ENCODE data around the gene SLMAP.

Gene SLMAP

GRCh38 chr3:57943525-57944495 is 187.7 kb downstream of the SLMAP start:
- DNase-seq (ENCODE audit: low spot score) = no peak

DNA sequence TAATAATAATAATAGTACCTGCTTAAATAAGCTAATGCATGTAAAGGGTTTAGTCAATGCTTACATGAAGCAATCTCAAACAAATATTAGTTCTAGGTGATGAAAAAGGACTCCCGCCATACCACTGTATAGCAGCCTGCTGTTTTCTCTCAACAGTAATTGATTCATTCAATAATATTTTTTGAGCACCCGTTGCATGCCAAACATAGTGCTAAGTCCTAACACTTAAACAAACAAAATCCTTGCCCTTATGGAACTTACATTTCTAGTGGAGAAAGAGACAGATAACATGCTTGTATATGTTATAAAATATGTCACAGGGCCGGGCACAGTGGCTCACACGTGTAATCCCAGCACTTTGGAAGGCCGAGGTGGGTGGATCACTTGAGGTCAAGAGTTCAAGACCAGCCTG is 190.9 kb downstream of the SLMAP start:
- DNase-seq (ENCODE audit: low spot score) = no peak

- no peak for DNase-seq (ENCODE audit: low spot score)
These were observed 192.1 kb downstream of the SLMAP start for GRCh38 chr3:57948080-57948671.

GRCh38 chr3:57948781-57949242 is 192.7 kb downstream of the SLMAP start:
- DNase-seq (ENCODE audit: low spot score) = no peak

DNA sequence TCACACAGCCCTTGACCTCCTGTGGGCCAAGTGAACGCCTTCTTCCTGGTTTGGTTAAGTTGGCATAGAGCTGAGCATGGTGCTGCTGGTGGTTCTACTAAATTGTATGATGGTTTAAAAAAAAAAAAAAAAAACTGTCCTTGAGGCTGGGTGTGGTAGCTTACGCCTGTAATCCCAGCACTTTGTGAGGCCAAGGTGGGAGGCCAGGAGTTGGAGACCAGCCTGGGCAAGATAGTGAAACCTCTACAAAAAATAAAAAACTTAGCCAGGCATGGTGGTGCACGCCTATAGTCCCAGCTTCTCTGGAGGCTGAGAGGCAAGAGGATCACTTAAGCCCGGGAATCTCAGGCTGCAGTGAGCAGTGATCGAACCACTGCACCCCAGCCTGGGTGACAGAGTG is 193.2 kb downstream of the SLMAP start:
- DNase-seq (ENCODE audit: low spot score) = no peak

DNA sequence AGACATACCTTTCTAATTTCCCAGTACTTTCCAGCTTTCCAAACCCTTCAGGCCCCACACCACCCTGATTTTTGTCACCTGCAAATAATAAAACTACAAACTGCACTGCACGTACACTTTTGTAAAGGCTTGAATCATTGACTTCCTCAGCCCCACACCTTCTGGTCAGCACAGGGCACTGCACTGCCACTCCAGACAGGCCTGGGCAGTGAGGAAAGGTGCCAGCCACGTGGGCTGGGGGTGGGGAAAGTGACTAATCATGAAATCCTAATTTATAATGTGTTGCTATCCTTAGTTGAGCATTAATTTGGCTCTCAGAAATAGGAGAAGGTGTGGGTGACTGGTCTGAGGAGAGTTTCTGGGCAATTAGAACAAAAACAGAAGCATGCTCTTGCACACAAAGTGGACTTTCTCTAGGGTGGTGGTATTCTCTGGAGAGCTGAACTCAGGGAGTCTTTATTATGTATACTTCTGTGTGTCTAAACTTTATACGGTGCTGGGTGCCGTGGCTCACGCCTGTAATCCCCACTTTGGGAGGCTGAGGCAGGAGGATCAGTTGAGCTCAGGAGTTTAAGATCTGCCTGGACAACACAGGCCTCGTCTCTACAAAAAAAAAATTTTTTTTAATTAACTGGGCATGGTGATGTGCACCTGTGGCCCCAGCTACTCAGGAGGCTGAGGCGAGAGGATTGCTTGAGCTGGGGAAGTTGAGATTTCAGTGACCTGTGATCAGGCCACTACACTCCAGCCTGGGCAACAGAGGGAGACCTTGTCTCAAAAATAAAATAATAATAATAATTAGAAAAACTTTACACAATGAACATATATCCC is 193.9 kb downstream of the SLMAP start:
- peak; percentile 64 for DNase-seq (ENCODE audit: low spot score)

GRCh38 chr3:57951066-57951882 is 195.2 kb downstream of the SLMAP start:
- DNase-seq (ENCODE audit: low spot score) = peak; percentile 84

- DNase-seq (ENCODE audit: low spot score) = peak; percentile 66
These were observed 196.1 kb downstream of the SLMAP start for GRCh38 chr3:57952208-57952631.

- no peak for DNase-seq (ENCODE audit: low spot score)
These were observed 196.5 kb downstream of the SLMAP start for GRCh38 chr3:57952651-57953050.

DNA sequence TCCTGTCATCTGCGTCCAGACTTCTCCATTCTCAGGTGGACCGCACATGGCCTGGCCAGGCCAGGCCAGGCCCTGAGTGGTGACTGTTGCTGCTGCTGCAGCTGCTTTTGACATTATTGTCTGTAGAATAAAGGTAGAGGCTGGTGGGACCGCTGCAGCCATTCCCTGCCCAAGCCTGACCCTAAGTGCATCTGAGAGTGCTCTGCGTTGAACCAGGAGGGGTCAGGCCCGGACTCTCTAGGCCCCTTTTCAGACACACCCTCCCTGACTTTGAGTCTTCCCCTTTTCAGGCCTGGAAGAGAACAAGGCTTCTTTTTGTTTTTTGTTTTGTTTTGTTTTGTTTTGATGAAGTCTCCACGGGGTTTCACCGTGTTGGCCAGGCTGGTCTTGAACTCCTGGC is 197.5 kb downstream of the SLMAP start:
- no peak for DNase-seq (ENCODE audit: low spot score)

GRCh38 chr3:57956119-57956832 is 200.2 kb downstream of the SLMAP start:
- DNase-seq (ENCODE audit: low spot score) = peak; percentile 39

GRCh38 chr3:57956833-57957174 is 200.7 kb downstream of the SLMAP start:
- no peak for DNase-seq (ENCODE audit: low spot score)

GRCh38 chr3:57957824-57958223 is 201.7 kb downstream of the SLMAP start:
- no peak for DNase-seq (ENCODE audit: low spot score)

GRCh38 chr3:57958642-57959422 is 202.7 kb downstream of the SLMAP start:
- DNase-seq (ENCODE audit: low spot score) = peak; percentile 51

DNA sequence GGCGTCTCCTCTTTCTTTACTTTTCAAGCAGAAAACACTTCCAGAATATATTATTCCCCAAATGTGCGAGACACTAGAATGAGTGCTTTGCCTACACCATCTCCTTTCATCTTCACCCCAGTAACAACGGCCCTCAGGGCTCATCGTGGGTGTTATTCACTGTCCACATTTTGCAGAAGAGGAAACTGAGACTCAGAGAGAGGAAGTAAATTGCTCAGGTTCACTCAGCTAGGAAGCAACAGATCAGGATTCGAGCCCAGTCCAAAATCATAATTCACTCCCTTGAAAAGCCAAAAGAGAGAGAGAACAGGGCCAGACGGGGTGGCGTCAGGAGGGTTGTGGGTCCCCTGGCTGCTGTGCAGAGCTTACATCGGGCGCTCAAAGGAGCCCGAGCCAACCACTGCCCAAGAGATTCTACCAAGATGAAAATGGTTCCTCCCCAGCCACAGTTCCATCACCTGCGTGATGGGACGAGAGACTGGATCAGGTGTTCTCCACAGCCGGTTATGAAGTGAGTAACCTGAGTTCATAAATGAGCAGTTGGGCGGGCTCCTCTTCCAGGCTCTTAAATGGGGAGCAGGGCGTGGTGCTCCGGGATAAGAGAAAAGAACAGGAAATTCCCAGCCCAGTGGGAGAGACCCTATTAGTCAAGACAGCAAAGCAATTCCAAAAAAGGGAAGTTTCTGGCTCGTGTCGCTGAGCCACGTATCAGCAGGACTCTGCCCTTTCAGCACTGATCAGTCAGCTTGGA is 203.5 kb downstream of the SLMAP start:
- no peak for DNase-seq (ENCODE audit: low spot score)

DNA sequence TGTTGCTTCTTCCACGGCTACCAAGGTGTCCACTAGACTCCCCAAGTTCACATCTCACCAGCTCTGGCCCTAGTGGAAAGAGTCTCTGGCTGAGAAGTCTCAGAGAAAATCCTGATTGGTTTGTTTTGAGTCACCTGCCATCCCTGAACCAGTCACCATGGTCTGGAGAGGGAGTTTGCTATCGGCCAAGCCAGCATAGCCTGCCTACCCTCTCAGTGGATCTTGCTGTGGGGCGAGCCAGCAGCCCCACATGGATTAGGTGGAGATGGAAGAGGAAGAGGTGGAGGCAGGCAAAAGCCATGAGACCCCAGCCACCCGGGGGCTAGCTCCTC is 204.0 kb downstream of the SLMAP start:
- DNase-seq (ENCODE audit: low spot score) = no peak

- no peak for DNase-seq (ENCODE audit: low spot score)
These were observed 205.2 kb downstream of the SLMAP start for GRCh38 chr3:57961177-57961827.

DNA sequence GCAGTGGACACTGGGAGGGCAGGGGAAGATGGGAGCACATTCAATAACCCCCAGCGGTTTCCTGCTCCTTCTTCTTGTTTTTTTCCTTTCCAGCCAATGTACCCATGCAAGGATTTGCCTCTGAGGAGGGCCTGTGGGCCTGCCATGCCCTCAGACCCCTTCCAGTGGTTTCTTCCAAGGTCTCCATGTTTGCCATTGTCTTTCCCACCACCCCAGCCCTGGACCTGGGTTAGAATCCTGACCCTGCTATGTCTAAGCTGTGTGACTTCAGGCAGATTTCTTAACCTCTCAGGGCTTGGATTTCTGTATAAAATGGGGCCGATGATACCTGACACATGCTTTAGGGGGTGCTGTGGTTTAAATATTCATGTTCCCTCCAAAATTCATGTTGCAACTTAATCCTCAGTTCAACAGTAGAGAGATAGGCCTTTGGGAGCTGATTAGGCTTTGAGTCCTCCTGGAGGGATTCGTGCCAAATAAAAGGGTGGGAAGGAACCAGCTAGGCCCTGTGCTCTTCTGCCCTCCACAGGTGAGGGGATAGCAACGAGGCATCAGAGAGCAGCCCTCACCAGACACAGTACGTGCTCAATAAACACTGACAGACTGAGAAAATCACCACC is 205.8 kb downstream of the SLMAP start:
- peak; percentile 49 for DNase-seq (ENCODE audit: low spot score)

- DNase-seq (ENCODE audit: low spot score) = no peak
These were observed 206.3 kb downstream of the SLMAP start for GRCh38 chr3:57962448-57962834.
